GM12878 (cell line): ENCODE data around the gene TMC6. TPM values are rescaled to one million over a fixed set of nuclear protein-coding genes. Genes with fewer than 3 reads are reported as not detected.

Source experiments
- ATAC-seq: fragments of 200-7000 bp; cut with Tn5 transposase; 3 replicates; pipeline ENCODE4 v1.9.1; 2020; ENCODE audit warnings: mild to moderate bottlenecking, moderate library complexity
- BruUV-seq: library from RNA; stranded (reverse); fragments of 400-500 nt; replicated peaks from 2 replicates; lab custom pipeline; 2021; lab: Mats Ljungman, UMichigan
- CTCF ChIA-PET: fragments of 300-600 bp; sonication (Branson Sonifier 250); formaldehyde crosslinking; extraction: SDS; loops from one replicate; lab custom pipeline; 2021; ENCODE audit warnings: inconsistent platforms; lab: Yijun Ruan, JAX
- POLR2A ChIA-PET: fragments of 350-600 bp; formaldehyde crosslinking; extraction: SDS; loops from one replicate; lab custom pipeline; 2021; ENCODE audit warnings: inconsistent platforms; lab: Charles Lee
- RAD21 ChIA-PET: fragments of 300-600 bp; sonication (Branson Sonifier 250); formaldehyde crosslinking; loops from one replicate; lab custom pipeline; 2023; ENCODE audit warnings: antibody characterized with exemption; ENCODE audit not compliant: unreplicated experiment; lab: Charles Lee
- SMC1A ChIA-PET: fragments of 300-600 bp; sonication (Branson Sonifier 250); formaldehyde crosslinking; loops from one replicate; lab custom pipeline; 2023; ENCODE audit not compliant: unreplicated experiment, uncharacterized antibody; lab: Charles Lee
- DNase-seq: peaks from one replicate; pipeline ENCODE4 v3.0.0-alpha.2; 2011; ENCODE audit warnings: low read depth, low spot score
- FAIRE-seq: peaks from 3 replicates; lab custom pipeline; 2011; peaks lifted over from hg19 to GRCh38; lab: Jason Lieb, UNC
- H2AFZ ChIP-seq: 2 replicates; pipeline ENCODE4 v1.6.0; 2011; ENCODE audit warnings: low read depth, low read length, control low read depth; ENCODE audit not compliant: control insufficient read depth
- H3K27ac ChIP-seq: 2 replicates; pipeline ENCODE4 v1.5.1; 2011; ENCODE audit warnings: control low read depth; ENCODE audit not compliant: control insufficient read depth, insufficient read depth
- H3K27me3 ChIP-seq, 2 experiments: replicated peaks in 1 of 2; 2 replicates each; pipeline versions ENCODE4 v1.6.0 to v1.6.1; 2011; ENCODE audit warnings: low read length in 1 of 2; ENCODE audit not compliant: control insufficient read depth in 2 of 2, insufficient read depth in 2 of 2
- H3K36me3 ChIP-seq, 2 experiments: 2 replicates each; pipeline ENCODE4 v1.5.1; 2011; ENCODE audit warnings: low read length in 1 of 2; ENCODE audit not compliant: control insufficient read depth in 2 of 2, insufficient read depth in 2 of 2
- H3K4me1 ChIP-seq: 2 replicates; pipeline ENCODE4 v1.6.1; 2011; ENCODE audit warnings: mild to moderate bottlenecking, low read length, moderate library complexity, mixed read lengths; ENCODE audit not compliant: control insufficient read depth, insufficient read depth
- H3K4me2 ChIP-seq: 2 replicates; pipeline ENCODE4 v1.6.0; 2011; ENCODE audit warnings: control low read depth; ENCODE audit not compliant: control insufficient read depth, insufficient read depth
- H3K4me3 ChIP-seq: fragments of 200-600 bp; sonication (generic); 2 replicates; pipeline ENCODE4 v1.5.1; 2016
- H3K79me2 ChIP-seq: 2 replicates; pipeline ENCODE4 v1.6.0; 2011; ENCODE audit warnings: low read length; ENCODE audit not compliant: control insufficient read depth, insufficient read depth
- H3K9ac ChIP-seq: 2 replicates; pipeline ENCODE4 v1.8.0; 2011; ENCODE audit warnings: low read length, control low read depth, mixed read lengths; ENCODE audit not compliant: control insufficient read depth, insufficient read depth
- H3K9me3 ChIP-seq: replicated peaks from 3 replicates; pipeline ENCODE4 v1.5.1; 2011; ENCODE audit warnings: mild to moderate bottlenecking, low read length; ENCODE audit not compliant: control insufficient read depth, insufficient read depth
- H4K20me1 ChIP-seq: 2 replicates; pipeline ENCODE4 v1.6.0; 2011; ENCODE audit not compliant: control insufficient read depth, insufficient read depth
- ASH2L ChIP-seq: fragments of 300-600, 200-600 bp; sonication (generic); IDR thresholded peaks from 2 replicates; pipeline ENCODE4 v1.6.1; 2017; ENCODE audit warnings: low read depth, mild to moderate bottlenecking, borderline replicate concordance
- CBFB ChIP-seq: IDR thresholded peaks from 2 replicates; pipeline ENCODE4 v1.6.1; 2016; ENCODE audit warnings: antibody characterized with exemption, low read depth
- CBX3 ChIP-seq: fragments of 200-600 bp; sonication (generic); IDR thresholded peaks from 2 replicates; pipeline ENCODE4 v1.6.1; 2016; ENCODE audit warnings: low read depth, borderline replicate concordance
- CREB1 ChIP-seq: IDR thresholded peaks from 2 replicates; pipeline ENCODE4 v1.6.1; 2012; ENCODE audit warnings: low read depth, mild to moderate bottlenecking, inconsistent platforms
- EP300 ChIP-seq, 2 experiments: fragments of 150-350 bp in 1 of 2; IDR thresholded peaks; 2 replicates each; pipeline ENCODE4 v1.6.1; 2011 to 2012; ENCODE audit warnings: low read depth in 2 of 2, low read length in 2 of 2, borderline replicate concordance in 1 of 2, improper control_type of control experiment in 1 of 2, inconsistent platforms in 1 of 2; ENCODE audit not compliant: control insufficient read depth in 1 of 2
- FOXM1 ChIP-seq: IDR thresholded peaks from 2 replicates; pipeline ENCODE4 v1.6.1; 2012; ENCODE audit warnings: low read depth, mild to moderate bottlenecking, inconsistent platforms, low read length, moderate library complexity
- GATAD2B ChIP-seq: fragments of 450-650 bp; conservative IDR thresholded peaks from 2 replicates; pipeline ENCODE4 v1.6.1; 2017; ENCODE audit warnings: low read depth, mild to moderate bottlenecking, moderate library complexity
- IKZF1 ChIP-seq: fragments of 450-650 bp; conservative IDR thresholded peaks from 2 replicates; pipeline ENCODE4 v1.6.1; 2017; ENCODE audit warnings: antibody characterized with exemption, mild to moderate bottlenecking
- JUND ChIP-seq: IDR thresholded peaks from 2 replicates; pipeline ENCODE4 v1.6.1; 2012; ENCODE audit warnings: low read depth, mild to moderate bottlenecking, low read length, improper control_type of control experiment, moderate library complexity
- LARP7 ChIP-seq: fragments of 450-650 bp; IDR thresholded peaks from 2 replicates; pipeline ENCODE4 v1.6.1; 2017; ENCODE audit warnings: mild to moderate bottlenecking
- NBN ChIP-seq: fragments of 450-650 bp; IDR thresholded peaks from 2 replicates; pipeline ENCODE4 v1.6.1; 2016
- NR2F1 ChIP-seq: fragments of 450-650 bp; conservative IDR thresholded peaks from 2 replicates; pipeline ENCODE4 v1.6.1; 2017; ENCODE audit warnings: mild to moderate bottlenecking
- RAD21 ChIP-seq: IDR thresholded peaks from 2 replicates; pipeline ENCODE4 v1.6.1; 2011; ENCODE audit warnings: mild to moderate bottlenecking, low read depth, low read length, moderate library complexity; ENCODE audit not compliant: insufficient read depth
- RAD51 ChIP-seq: fragments of 450-650 bp; IDR thresholded peaks from 2 replicates; pipeline ENCODE4 v1.6.1; 2016; ENCODE audit warnings: moderate library complexity, mild to moderate bottlenecking, inconsistent platforms
- RBBP5 ChIP-seq: fragments of 200-600 bp; sonication (generic); conservative IDR thresholded peaks from 2 replicates; pipeline ENCODE4 v1.6.1; 2016
- RELA ChIP-seq: fragments of 450-650 bp; IDR thresholded peaks from 2 replicates; pipeline ENCODE4 v1.8.0; 2014; ENCODE audit warnings: borderline replicate concordance; ENCODE audit not compliant: partially characterized antibody
- RUNX3 ChIP-seq: IDR thresholded peaks from 2 replicates; pipeline ENCODE4 v1.6.1; 2012; ENCODE audit warnings: low read length, inconsistent platforms
- SP1 ChIP-seq: IDR thresholded peaks from one replicate; pipeline ENCODE4 v1.6.1; 2011; ENCODE audit warnings: low read depth, low read length
- TARDBP ChIP-seq: IDR thresholded peaks from 2 replicates; pipeline ENCODE4 v1.6.1; 2016; ENCODE audit warnings: borderline replicate concordance
- TBL1XR1 ChIP-seq: IDR thresholded peaks from 2 replicates; pipeline ENCODE4 v1.6.1; 2012; ENCODE audit warnings: low read depth, low read length, improper control_type of control experiment
- TCF3 ChIP-seq: IDR thresholded peaks from 2 replicates; pipeline ENCODE4 v1.6.1; 2012; ENCODE audit warnings: low read depth, mild to moderate bottlenecking, low read length, borderline replicate concordance; ENCODE audit not compliant: insufficient read depth
- YBX1 ChIP-seq: fragments of 450-650 bp; IDR thresholded peaks from 2 replicates; pipeline ENCODE4 v1.6.1; 2016; ENCODE audit warnings: antibody characterized with exemption
- ZBED1 ChIP-seq: IDR thresholded peaks from 2 replicates; pipeline ENCODE4 v1.6.1; 2016; ENCODE audit warnings: borderline replicate concordance
- WGBS: methylation state at CpG from one replicate; pipeline ENCODE4 v1.1.6; 2016; ENCODE audit warnings: low lambda C conversion rate; ENCODE audit not compliant: insufficient replicate concordance, insufficient coverage; ENCODE audit errors: missing lambda C conversion rate; 5-methylcytosine and 5-hydroxymethylcytosine counted together
- in situ Hi-C: fragments of 300-500 bp; cut with MboI; formaldehyde crosslinking; loops from 9 replicates; pipeline ENCODE4 v1.14.3; 2018; ENCODE audit warnings: mixed read lengths
- intact Hi-C: fragments of 100-400 bp; cut with micrococcal nuclease; formaldehyde crosslinking; loops from one replicate; pipeline ENCODE4 v1.14.2; 2022; ENCODE audit not compliant: unreplicated experiment
- polyA plus RNA-seq, 11 experiments: library from polyadenylated mRNA; depleted of rRNA in 4 of 11; unstranded in 6 of 11; stranded (reverse) in 5 of 11; fragments of >200 nt; fragmentation: Nextera tagmentation in 4 of 11; fragmentation: Illumina TruSeq in 1 of 11; extraction: Ambion mirVana in 4 of 11; extraction: Trizol in 1 of 11; gene quantifications; 1 replicate in 1 of 11; 2 replicates in 10 of 11; pipeline versions ENCODE4 v1.2.1 to v1.2.3, GENCODE V29; 2011 to 2016; ENCODE audit warnings: inconsistent platforms in 2 of 11, missing spikeins in 2 of 11, low read depth in 1 of 11
- total RNA-seq, 4 experiments: library from RNA; depleted of rRNA in 3 of 4; stranded (reverse); fragments of >200 nt in 3 of 4; fragmentation: Illumina TruSeq in 1 of 4; extraction: Trizol in 1 of 4; gene quantifications; 2 replicates each; pipeline versions ENCODE4 v1.2.1 to v1.2.3, GENCODE V29; 2013 to 2021
- TF ChIP-seq, protein P1 (sequence below): IDR thresholded peaks from 2 replicates; pipeline ENCODE4 v1.6.1; 2012; ENCODE audit warnings: low read depth, low read length, improper control_type of control experiment

TMC6 gene
- total and polyA plus RNA-seq, 10 of the 15 experiments (the other 5 are each of a cell fraction or from before 2014, with no cell fraction given), result 1.9 to 232 (median 60.6) TPM

- no peak for DNase-seq
- H3K36me3 ChIP-seq, result peaks cover 0 to 19% of the 10 kb centered on the region in 2 experiments; a peak in 3 of 4 replicates
- no peak for FAIRE-seq
- ChIA-PET RAD21 (interaction anchor here (0.8 to 2.2 kb wide), 9 partner anchors 11 to 82 kb away, joined by 3 to 8 read pairs (median 4); partner anchors contain the start of gene TMC8), POLR2A (interaction anchor here (0.6 to 8.7 kb wide), 9 partner anchors 9 to 55 kb away, joined by 4 to 85 read pairs (median 6); partner anchors contain the start of genes TMC6 and TMC8), CTCF (interaction anchor here (0.6 to 1.9 kb wide), 7 partner anchors 11 to 37 kb away, joined by 3 to 11 read pairs (median 4); no protein-coding TSS in a partner anchor), SMC1A (interaction anchor here (1.1 to 1.9 kb wide), 8 partner anchors 14 to 41 kb away, joined by 3 to 11 read pairs (median 5); no protein-coding TSS in a partner anchor)
- H2AFZ ChIP-seq, result no peak overlapping the region
- H4K20me1 ChIP-seq, result no peaks in the 10 kb centered on the region; the same call in 1 of the 2 replicates
- H3K79me2 ChIP-seq, result peaks cover 54% of the 10 kb centered on the region
- intact Hi-C loops (loop anchor here (2.0 kb wide), 1 partner anchor 14 kb away; no protein-coding TSS in a partner anchor), in situ Hi-C loops (loop anchor here (25.0 kb wide), 1 partner anchor 1907 kb away; the partner anchor contains the start of gene UBALD2)
- BruUV-seq, result no TSS peak
- H3K9me3 ChIP-seq, result no peaks in the 10 kb centered on the region
- peak; percentile 42 for ATAC-seq
- no peaks in the 10 kb centered on the region for H3K27me3 ChIP-seq
- peak overlapping the region; percentile 96 for H3K4me2 ChIP-seq
- 0% methylated on average over 20 of the region's 38 CpGs for WGBS
- peak overlapping the region; percentile 94 for H3K27ac ChIP-seq
- H3K4me1 ChIP-seq, result peaks cover 38% of the 10 kb centered on the region
- H3K4me3 ChIP-seq, result peak overlapping the region; percentile 70
- H3K9ac ChIP-seq, result peak overlapping the region; percentile 97
- peak; percentile 77 for TF ChIP-seq TCF3
- 0 out of 4 replicates have a peak, but pooled peaks have one; percentile 10 for TF ChIP-seq EP300 (IDR thresholded peaks at IDR 0.05; ENCODE audit: borderline replicate concordance in 1 of 2, control insufficient read depth in 1 of 2, low read depth in 2 of 2, low read length in 2 of 2)
- no peak for TF ChIP-seq RAD21
- TF ChIP-seq NBN, result 0 out of 2 replicates have a peak, but pooled peaks have one; percentile 31
- TF ChIP-seq GATAD2B, result no peak
- TF ChIP-seq ASH2L, result no peak
- no peak for TF ChIP-seq NR2F1
- no peak for TF ChIP-seq YBX1
- TF ChIP-seq LARP7, result peak; percentile 71; the same call in 1 of the 2 replicates
- TF ChIP-seq, protein P1, sequence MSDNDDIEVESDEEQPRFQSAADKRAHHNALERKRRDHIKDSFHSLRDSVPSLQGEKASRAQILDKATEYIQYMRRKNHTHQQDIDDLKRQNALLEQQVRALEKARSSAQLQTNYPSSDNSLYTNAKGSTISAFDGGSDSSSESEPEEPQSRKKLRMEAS, result no peak
- peak; percentile 14; the same call in 1 of the 2 replicates for TF ChIP-seq CREB1
- no peak for TF ChIP-seq RUNX3
- TF ChIP-seq JUND, result no peak
- peak; percentile 0; the same call in 1 of the 2 replicates for TF ChIP-seq IKZF1
- peak; percentile 63; the same call in 1 of the 2 replicates for TF ChIP-seq RAD51
- TF ChIP-seq CBX3, result no peak
- TF ChIP-seq CBFB, result no peak; the same call in 1 of the 2 replicates
- TF ChIP-seq SP1, result no peak
- TF ChIP-seq RELA, result peak; percentile 89
- no peak for TF ChIP-seq TARDBP
- TF ChIP-seq TBL1XR1, result 0 out of 2 replicates have a peak, but pooled peaks have one; percentile 49
- no peak for TF ChIP-seq FOXM1
- 0 out of 2 replicates have a peak, but pooled peaks have one; percentile 18 for TF ChIP-seq ZBED1
- TF ChIP-seq RBBP5, result no peak
Measured at GRCh38 chr17:78168903-78169793, 40.6 kb upstream of the TMC6 start.
